Panc1 (cell line): ENCODE measurements around the gene THRSP.

Source experiments
- CTCF ChIP-seq: fragments of 450-650 bp; IDR thresholded peaks from 2 replicates; pipeline ENCODE4 v1.5.1; 2017; ENCODE audit warnings: mild to moderate bottlenecking
- POLR2AphosphoS5 ChIP-seq: IDR thresholded peaks from 2 replicates; pipeline ENCODE4 v1.6.1; 2012; ENCODE audit warnings: mild to moderate bottlenecking, low read depth, low read length, moderate library complexity
- SIN3A ChIP-seq: IDR thresholded peaks from 2 replicates; pipeline ENCODE4 v1.6.1; 2012; ENCODE audit warnings: low read depth, mild to moderate bottlenecking, low read length, moderate library complexity, borderline replicate concordance; ENCODE audit not compliant: insufficient read depth
- TCF7L2 ChIP-seq: IDR thresholded peaks from 2 replicates; pipeline ENCODE4 v1.6.1; 2011; ENCODE audit warnings: mild to moderate bottlenecking, low read depth, low read length, inconsistent platforms
- TF ChIP-seq, protein P1 (sequence below), 2 experiments: IDR thresholded peaks; 2 replicates each; pipeline ENCODE4 v1.6.1; 2011 to 2012; ENCODE audit warnings: low read depth in 2 of 2, control low read depth in 1 of 2, low read length in 1 of 2, mild to moderate bottlenecking in 1 of 2, moderate library complexity in 1 of 2; ENCODE audit not compliant: insufficient read depth in 1 of 2

DNA sequence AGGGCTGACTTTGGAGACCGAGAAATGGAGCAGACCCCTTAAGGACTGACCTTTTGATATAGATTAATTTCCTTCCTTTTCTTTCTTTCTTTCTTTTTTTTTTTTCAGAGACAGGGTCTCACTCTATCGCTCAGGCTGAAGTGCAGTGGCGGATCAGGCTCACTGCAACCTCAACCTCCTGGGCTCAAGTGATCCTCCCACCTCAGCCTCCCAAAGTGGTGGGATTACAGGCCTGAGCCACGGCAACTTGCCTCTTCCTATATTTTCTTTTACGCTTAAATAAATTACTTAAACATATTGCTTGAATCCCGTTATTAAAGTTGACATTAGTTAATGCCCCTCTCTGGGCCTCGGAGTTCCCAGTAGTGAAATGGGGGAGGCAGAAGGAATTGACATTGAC lies 40.2 kb upstream of the THRSP start:
- no peak for TF ChIP-seq POLR2AphosphoS5
- TF ChIP-seq CTCF = no peak; the same call in 1 of the 2 replicates
- TF ChIP-seq, protein P1, sequence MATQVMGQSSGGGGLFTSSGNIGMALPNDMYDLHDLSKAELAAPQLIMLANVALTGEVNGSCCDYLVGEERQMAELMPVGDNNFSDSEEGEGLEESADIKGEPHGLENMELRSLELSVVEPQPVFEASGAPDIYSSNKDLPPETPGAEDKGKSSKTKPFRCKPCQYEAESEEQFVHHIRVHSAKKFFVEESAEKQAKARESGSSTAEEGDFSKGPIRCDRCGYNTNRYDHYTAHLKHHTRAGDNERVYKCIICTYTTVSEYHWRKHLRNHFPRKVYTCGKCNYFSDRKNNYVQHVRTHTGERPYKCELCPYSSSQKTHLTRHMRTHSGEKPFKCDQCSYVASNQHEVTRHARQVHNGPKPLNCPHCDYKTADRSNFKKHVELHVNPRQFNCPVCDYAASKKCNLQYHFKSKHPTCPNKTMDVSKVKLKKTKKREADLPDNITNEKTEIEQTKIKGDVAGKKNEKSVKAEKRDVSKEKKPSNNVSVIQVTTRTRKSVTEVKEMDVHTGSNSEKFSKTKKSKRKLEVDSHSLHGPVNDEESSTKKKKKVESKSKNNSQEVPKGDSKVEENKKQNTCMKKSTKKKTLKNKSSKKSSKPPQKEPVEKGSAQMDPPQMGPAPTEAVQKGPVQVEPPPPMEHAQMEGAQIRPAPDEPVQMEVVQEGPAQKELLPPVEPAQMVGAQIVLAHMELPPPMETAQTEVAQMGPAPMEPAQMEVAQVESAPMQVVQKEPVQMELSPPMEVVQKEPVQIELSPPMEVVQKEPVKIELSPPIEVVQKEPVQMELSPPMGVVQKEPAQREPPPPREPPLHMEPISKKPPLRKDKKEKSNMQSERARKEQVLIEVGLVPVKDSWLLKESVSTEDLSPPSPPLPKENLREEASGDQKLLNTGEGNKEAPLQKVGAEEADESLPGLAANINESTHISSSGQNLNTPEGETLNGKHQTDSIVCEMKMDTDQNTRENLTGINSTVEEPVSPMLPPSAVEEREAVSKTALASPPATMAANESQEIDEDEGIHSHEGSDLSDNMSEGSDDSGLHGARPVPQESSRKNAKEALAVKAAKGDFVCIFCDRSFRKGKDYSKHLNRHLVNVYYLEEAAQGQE (IDR thresholded peaks at IDR 0.05; ENCODE audit: insufficient read depth in 1 of 2, low read depth in 2 of 2, low read length in 1 of 2) = no peak
- TF ChIP-seq TCF7L2 = no peak
- TF ChIP-seq SIN3A = no peak
